Germinal center (tissue), 1 donor: ENCODE measurements around the gene TMEM127.
"Not testable (repeated sequence)": the region's sequence is repeated elsewhere in the genome, so short reads cannot be mapped to it uniquely, and the experiment has no call there.

Experiments used
- DNase-seq: peaks from one replicate; pipeline ENCODE4 v3.0.0; 2012; ENCODE audit warnings: mixed read lengths, low spot score

The TMEM127 gene

GRCh38 chr2:96264086-96264485 lies 1.7 kb downstream of the TMEM127 start:
- DNase-seq, result no peak

- no peak for DNase-seq
Observed at GRCh38 chr2:96262306-96262705, 3.5 kb downstream of the TMEM127 start.

- no peak for DNase-seq
Observed at GRCh38 chr2:96261328-96262003, 4.3 kb downstream of the TMEM127 start.

GRCh38 chr2:96260387-96261260 lies 5.2 kb downstream of the TMEM127 start:
- peak; percentile 58 for DNase-seq

- DNase-seq, result no peak
Observed at GRCh38 chr2:96259497-96259921, 6.3 kb downstream of the TMEM127 start.

- no peak for DNase-seq
Observed at GRCh38 chr2:96258166-96259022, 7.4 kb downstream of the TMEM127 start.

GRCh38 chr2:96257744-96258143 lies 8.1 kb downstream of the TMEM127 start:
- not testable (repeated sequence) for DNase-seq

GRCh38 chr2:96256611-96257113 lies 9.1 kb downstream of the TMEM127 start:
- DNase-seq, result no peak

- DNase-seq, result no peak
Observed at GRCh38 chr2:96254571-96254970, 11.2 kb downstream of the TMEM127 start.

- DNase-seq, result no peak
Observed at GRCh38 chr2:96253006-96253405, 12.8 kb downstream of the TMEM127 start.

GRCh38 chr2:96252526-96252925 lies 13.3 kb downstream of the TMEM127 start:
- DNase-seq, result no peak

GRCh38 chr2:96251721-96252292 lies 14.0 kb downstream of the TMEM127 start:
- DNase-seq, result no peak

GRCh38 chr2:96250188-96250587 lies 15.6 kb downstream of the TMEM127 start:
- no peak for DNase-seq

GRCh38 chr2:96249654-96250053 lies 16.1 kb downstream of the TMEM127 start:
- no peak for DNase-seq

GRCh38 chr2:96248624-96249023 lies 17.2 kb downstream of the TMEM127 start:
- DNase-seq, result no peak

- DNase-seq, result no peak
Observed at GRCh38 chr2:96247896-96248295, 17.9 kb downstream of the TMEM127 start.

GRCh38 chr2:96247009-96247408 lies 18.8 kb downstream of the TMEM127 start:
- DNase-seq, result no peak

GRCh38 chr2:96245609-96246390 lies 20.0 kb downstream of the TMEM127 start:
- DNase-seq, result no peak

GRCh38 chr2:96243843-96244242 lies 22.0 kb downstream of the TMEM127 start:
- no peak for DNase-seq

- DNase-seq, result peak; percentile 64
Observed at GRCh38 chr2:96241900-96242611, 23.7 kb downstream of the TMEM127 start.
